ENCODE measurements around the gene TIGD4.

The TIGD4 gene

GRCh38 chr4:152724494-152724893 is 55.0 kb downstream of the TIGD4 start:
- no peak for TF ChIP-seq TAF1 (IDR thresholded peaks at IDR 0.05; ENCODE audit: borderline replicate concordance, insufficient read depth, low read length)
- no peak for TF ChIP-seq REST (IDR thresholded peaks at IDR 0.05; ENCODE audit: insufficient read depth in 1 of 2, low read depth in 2 of 2, low read length in 2 of 2)
- TF ChIP-seq FOXP2 (optimal IDR thresholded peaks at IDR 0.05; ENCODE audit: borderline replicate concordance, extremely low read depth, extremely low read length, insufficient read depth): no peak
- no peak for TF ChIP-seq SIN3A (IDR thresholded peaks at IDR 0.05; ENCODE audit: borderline replicate concordance, insufficient read depth, low read length)
- TF ChIP-seq POLR2AphosphoS5 (IDR thresholded peaks at IDR 0.05; ENCODE audit: low read depth, low read length): no peak

- no peak for TF ChIP-seq POLR2AphosphoS5 (IDR thresholded peaks at IDR 0.05; ENCODE audit: low read depth, low read length)
- no peak for TF ChIP-seq REST (IDR thresholded peaks at IDR 0.05; ENCODE audit: insufficient read depth in 1 of 2, low read depth in 2 of 2, low read length in 2 of 2)
- TF ChIP-seq TAF1 (IDR thresholded peaks at IDR 0.05; ENCODE audit: borderline replicate concordance, insufficient read depth, low read length): no peak
- no peak for TF ChIP-seq SIN3A (IDR thresholded peaks at IDR 0.05; ENCODE audit: borderline replicate concordance, insufficient read depth, low read length)
- TF ChIP-seq FOXP2 (optimal IDR thresholded peaks at IDR 0.05; ENCODE audit: borderline replicate concordance, extremely low read depth, extremely low read length, insufficient read depth): no peak
These were observed 56.3 kb downstream of the TIGD4 start for GRCh38 chr4:152723236-152723635.

- no peak for TF ChIP-seq FOXP2 (optimal IDR thresholded peaks at IDR 0.05; ENCODE audit: borderline replicate concordance, extremely low read depth, extremely low read length, insufficient read depth)
- no peak for TF ChIP-seq TAF1 (IDR thresholded peaks at IDR 0.05; ENCODE audit: borderline replicate concordance, insufficient read depth, low read length)
- no peak for TF ChIP-seq REST (IDR thresholded peaks at IDR 0.05; ENCODE audit: insufficient read depth in 1 of 2, low read depth in 2 of 2, low read length in 2 of 2)
These were observed 59.6 kb downstream of the TIGD4 start for GRCh38 chr4:152719801-152720556.
